HG03097 (cell line): ENCODE results near the gene RAD51AP1.
A peak's percentile ranks its signal among the peaks of the same experiment; 100 is the strongest.
"Not testable (repeated sequence)": the region's sequence is repeated elsewhere in the genome, so short reads cannot be mapped to it uniquely, and the experiment has no call there.

Experiments used
- ATAC-seq: cut with Tn5 transposase; IDR thresholded peaks from one replicate; pipeline ENCODE4 v1.9.1; 2021; ENCODE audit not compliant: unreplicated experiment, low FRiP score

The RAD51AP1 gene

DNA sequence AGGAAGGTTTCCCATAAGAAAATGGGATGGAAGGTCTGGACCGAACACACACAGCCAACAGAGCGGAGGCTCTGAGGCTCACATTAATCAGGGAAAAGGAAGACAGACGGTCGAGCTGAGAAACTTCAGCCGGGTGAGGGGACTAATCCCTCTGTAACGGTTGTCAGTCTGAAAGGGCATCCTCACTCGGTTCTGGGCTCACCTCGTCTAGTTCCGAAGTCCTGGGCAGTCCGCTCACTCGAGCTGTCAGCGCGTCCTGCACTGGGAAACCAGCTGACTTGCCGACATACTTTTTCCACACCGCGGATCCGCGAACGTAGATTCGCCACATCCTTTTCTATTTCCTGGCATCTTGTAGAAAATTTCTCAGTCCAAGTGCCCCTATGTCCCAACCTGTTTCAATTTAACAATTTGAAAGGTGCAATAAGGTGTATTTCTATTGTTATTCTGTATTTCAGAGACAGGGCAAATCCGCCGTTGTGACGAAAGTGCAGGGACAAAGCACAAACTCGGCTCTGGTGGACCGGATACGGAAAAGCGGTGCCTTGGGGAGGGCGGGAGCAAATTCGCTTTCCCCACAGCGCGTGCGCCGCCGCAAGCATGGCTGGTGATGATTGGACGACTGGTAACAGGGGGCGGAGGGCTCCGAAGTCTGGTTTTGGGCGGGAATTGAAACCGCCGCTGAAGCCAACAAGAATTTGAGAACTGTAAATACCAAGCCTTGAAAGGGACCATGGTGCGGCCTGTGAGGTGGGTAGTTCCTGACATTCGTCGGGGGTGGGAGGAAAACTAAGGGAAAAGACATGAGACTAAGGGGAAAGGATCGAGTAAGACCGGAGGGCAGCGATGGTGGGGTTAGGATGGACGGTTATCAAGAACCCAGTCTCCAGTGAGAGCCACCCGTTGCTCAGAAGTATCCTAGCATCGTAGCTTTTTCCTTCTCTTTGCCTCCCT, at the start of gene RAD51AP1:
TSS of gene RAD51AP1 (plus strand) at position 684 of the 954 bp plus-strand sequence. CDS start at position 734, 50 bp downstream.
- ATAC-seq, result peak; percentile 73

DNA sequence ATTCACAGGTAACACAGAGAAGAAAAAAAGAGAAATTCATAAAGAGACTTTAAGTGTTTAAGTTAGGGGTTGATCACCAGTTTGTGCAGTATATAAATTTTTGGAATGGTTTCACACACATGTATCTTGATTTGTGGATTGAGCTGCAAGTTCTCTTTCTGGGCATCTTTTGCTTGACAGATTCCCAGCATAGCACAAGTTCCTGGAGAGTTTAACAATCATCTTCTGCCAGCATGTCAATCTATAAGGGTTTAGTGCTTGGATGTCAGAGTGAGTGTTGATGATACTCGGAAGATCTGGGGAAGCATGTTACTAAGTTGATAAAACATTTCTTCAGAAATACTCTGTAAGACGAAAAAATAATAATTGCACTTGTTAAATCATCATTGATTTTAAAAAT, 49.1 kb upstream of the RAD51AP1 start:
- no peak for ATAC-seq

DNA sequence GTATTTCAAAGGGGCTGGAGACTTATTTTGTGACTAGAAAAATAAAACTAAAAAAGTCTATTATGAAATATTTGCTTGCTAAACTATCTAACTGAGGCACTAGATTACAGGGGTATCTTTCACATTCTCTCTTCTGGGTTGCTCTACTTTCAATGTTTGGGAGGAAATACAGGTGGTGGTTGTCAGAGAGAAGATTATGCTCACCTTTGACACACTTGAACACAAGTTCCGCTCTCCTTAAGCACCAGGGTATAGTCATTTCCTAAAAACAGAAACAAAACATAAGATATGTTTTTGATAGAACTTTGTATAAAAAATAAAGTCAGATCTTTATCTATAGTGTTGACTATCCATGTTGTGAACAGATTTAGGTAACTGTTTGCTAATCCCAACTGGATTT, 47.7 kb upstream of the RAD51AP1 start:
- ATAC-seq, result no peak

GRCh38 chr12:4496145-4496838, 42.4 kb upstream of the RAD51AP1 start:
- ATAC-seq, result peak; percentile 56

GRCh38 chr12:4499186-4499585, 39.5 kb upstream of the RAD51AP1 start:
- no peak for ATAC-seq

GRCh38 chr12:4505376-4505986, 33.2 kb upstream of the RAD51AP1 start:
- no peak for ATAC-seq

- ATAC-seq, result no peak
These were observed 32.3 kb upstream of the RAD51AP1 start for GRCh38 chr12:4506430-4506829.

- ATAC-seq, result no peak
These were observed 31.8 kb upstream of the RAD51AP1 start for GRCh38 chr12:4506870-4507269.

DNA sequence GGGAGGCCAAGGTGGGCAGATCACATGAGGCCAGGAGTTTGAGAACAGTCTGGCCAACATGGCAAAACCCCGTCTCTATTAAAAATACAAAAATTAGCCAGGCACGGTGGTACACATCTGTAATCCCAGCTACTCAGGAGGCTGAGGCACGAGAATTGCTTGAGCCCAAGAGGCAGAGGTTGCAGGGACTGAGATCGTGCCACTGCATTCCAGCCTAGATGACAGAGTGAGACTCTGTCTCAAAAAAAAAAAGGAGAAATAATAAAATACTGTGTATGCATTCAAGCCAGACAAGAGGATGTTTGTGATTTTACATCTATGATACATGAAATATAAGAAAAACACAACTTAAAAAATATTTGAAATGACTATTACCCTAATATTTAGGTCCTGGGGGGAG, 30.2 kb upstream of the RAD51AP1 start:
- ATAC-seq, result not testable (repeated sequence)

DNA sequence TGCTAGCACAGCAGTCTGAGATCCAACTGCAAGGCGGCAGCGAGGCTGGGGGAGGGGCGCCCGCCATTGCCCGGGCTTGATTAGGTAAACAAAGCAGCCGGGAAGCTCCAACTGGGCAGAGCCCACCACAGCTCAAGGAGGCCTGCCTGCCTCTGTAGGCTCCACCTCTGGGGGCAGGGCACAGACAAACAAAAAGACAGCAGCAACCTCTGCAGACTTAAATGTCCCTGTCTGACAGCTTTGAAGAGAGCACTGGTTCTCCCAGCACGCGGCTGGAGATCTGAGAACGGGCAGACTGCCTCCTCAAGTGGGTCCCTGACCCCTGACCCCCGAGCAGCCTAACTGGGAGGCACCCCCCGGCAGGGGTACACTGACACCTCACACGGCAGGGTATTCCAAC, 29.4 kb upstream of the RAD51AP1 start:
- ATAC-seq, result not testable (repeated sequence)

DNA sequence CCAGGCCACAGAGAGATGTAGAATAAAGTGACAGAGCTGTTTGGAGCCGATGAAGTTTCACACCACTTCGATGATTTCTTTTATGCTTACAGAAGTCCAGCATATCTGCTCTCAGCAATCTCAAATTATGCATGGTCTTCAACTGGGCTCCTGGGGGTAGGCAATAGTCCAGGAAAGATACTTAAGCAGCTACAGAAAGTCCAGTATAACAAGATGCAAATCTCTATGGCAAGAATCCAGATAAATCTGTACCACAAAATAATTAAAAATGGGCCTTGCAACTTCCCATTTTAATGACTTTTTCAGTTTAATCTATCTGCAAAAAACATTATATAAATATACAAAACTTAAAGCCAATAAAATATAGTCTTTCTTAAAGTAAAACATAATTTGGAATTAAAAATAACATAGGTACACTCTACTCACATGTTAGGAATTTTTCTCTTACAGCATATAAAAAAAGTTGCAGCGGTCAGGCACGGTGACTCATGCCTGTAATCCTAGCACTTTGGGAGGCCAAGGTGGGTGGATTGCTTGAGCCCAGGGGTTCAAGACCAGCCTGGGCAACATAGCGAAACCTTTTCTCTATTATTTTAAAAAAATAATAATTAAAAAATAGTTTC, 20.5 kb upstream of the RAD51AP1 start:
- ATAC-seq, result no peak

GRCh38 chr12:4523443-4523842, 15.2 kb upstream of the RAD51AP1 start:
- not testable (repeated sequence) for ATAC-seq

DNA sequence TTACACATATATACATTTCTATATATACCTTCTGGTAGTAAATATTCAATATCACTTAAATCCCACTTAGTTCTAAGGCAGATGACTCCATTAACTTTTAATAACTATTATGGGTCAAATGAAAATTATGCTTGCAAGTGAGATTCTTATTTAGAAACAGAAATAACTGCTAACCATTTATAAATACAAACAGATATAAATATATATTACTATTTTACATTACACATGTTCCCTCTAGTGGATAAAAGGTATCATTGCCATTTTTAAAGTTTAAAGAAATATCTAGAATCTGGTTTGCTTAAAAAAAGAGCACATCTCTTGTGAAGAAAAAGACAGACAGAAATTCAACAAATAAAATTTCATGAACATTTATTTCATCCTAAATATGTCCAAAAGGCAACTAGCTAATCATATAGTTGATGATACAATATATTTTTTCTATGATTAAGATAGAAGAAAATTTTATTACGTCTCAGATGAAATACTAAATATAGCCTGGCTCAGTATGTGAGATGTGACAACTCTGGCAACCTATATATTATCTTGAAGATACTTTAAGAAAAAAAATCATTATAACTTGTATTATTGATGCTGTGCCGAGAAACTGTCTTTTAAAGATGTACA, 11.7 kb upstream of the RAD51AP1 start:
- no peak for ATAC-seq

DNA sequence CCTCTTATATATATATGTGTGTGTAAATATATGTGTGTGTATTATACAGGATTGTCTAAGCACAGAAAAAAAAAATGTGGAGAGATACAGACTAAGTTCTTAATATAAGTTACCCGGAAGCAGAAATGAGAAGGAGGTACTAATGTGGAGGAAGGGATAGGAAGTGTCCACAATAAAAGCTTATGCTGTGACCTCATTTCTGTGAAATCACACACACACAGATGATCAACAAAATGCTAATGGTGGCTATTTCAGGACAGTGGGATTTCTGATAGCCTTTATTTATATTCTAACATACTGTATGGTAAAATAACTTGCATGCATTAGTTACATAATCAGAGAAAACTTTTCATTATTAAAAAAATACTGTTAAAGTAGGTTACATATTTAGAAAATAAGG, 8.5 kb upstream of the RAD51AP1 start:
- no peak for ATAC-seq

DNA sequence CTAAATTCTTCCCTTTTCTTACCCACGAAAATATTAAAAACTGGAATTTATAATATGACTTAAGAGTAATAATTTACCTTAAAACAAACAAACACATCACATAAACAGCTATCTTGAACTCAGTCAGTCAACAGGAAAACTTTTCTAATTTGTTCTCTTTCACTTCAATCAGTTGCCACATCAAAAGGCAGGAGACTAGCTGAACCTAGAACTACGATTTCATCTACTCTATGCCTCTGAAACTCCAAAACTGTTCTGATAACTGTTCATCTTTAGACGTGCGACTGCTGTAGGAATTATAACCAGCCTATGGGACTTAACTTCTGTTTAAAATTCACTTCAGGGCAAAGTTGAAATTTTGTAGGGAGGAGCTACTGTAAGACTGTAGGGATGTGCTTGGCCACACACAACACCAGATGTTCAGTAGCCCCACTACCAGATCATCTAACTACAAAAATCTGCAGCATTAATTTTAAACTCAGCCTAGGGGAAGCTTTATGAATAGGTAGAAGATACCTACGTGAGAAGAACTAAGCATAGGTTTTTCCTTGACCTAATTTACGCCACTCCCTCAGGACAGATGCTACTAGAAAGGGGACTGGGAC, 7.6 kb upstream of the RAD51AP1 start:
- no peak for ATAC-seq

DNA sequence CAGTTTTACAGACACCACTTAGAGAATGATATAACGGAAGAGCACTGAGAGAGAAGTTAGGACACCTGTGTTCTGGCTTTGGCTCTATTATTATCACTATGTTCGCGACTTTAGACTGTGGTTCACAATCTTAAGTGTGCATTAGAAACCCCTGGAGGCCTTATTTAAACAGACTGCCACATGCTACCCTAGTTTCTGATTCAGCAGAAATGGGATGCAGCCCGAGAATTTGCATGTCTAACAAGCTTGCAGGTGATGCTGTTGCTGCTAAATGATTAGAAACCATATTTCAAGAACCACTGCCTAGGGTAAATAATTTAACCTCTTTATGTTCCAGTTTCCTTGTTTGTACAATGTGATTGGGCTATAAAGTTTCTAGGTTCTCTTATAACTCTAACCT, 3.6 kb upstream of the RAD51AP1 start:
- no peak for ATAC-seq

GRCh38 chr12:4535871-4536270, 2.8 kb upstream of the RAD51AP1 start:
- ATAC-seq, result no peak

DNA sequence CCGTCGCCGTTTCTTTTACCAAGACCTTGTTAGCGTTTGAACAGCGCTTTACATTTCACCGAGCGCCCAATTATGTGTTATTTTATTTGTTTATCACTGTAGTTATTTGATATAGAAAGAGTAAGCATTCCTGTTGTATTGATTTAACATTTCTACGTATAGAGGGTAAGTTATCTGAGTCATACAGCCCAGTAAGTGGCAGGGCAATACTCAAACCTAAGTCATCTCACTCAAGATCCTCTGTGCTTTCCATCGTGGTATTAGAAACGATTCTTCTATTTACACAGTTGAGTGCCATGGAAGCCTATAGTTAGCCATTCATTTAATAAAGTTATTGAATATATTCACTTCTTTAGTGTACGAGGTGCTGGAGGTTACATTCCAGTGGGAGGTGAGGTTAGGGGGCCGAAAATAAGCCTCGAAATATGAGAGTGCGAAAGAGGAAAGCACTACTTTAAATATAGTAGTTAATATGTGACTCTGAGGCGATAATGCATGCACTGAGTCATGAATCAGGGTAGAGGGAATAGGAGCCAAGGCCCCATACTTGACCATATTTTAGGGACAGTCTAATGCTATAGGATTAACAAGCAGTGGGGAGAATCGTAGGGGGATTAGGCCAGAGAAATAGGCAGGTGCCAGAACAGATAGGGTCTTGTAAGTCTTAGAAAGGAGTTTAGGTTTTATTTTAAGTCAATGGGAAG, 629 bp downstream of the RAD51AP1 start:
- no peak for ATAC-seq

GRCh38 chr12:4540170-4540569, 1.5 kb downstream of the RAD51AP1 start:
- no peak for ATAC-seq
